Keratinocyte (primary cell): ENCODE results near the gene GSTO2. TPM values are rescaled to one million over a fixed set of nuclear protein-coding genes. Genes with fewer than 3 reads are reported as not detected.

Source experiments
- DNase-seq: peaks from one replicate; pipeline ENCODE4 v3.0.0-alpha.2; 2011; ENCODE audit warnings: low read depth, missing footprints, low spot score
- FAIRE-seq: peaks from 2 replicates; lab custom pipeline; 2011; peaks lifted over from hg19 to GRCh38; lab: Jason Lieb, UNC
- H2AFZ ChIP-seq: 2 replicates; pipeline ENCODE4 v1.6.0; 2012; ENCODE audit warnings: low read length, control low read depth, inconsistent platforms; ENCODE audit not compliant: control insufficient read depth
- H3K27ac ChIP-seq: 2 replicates; pipeline ENCODE4 v1.5.1; 2011; ENCODE audit warnings: low read length; ENCODE audit not compliant: control insufficient read depth, insufficient read depth
- H3K27me3 ChIP-seq: 3 replicates; pipeline ENCODE4 v1.6.0; 2011; ENCODE audit warnings: low read length; ENCODE audit not compliant: control insufficient read depth, insufficient read depth; ENCODE audit errors: extremely low read depth
- H3K36me3 ChIP-seq, 2 experiments: 2 replicates in 1 of 2; 3 replicates in 1 of 2; pipeline ENCODE4 v1.5.1; 2011; ENCODE audit warnings: low read length in 2 of 2, mild to moderate bottlenecking in 1 of 2; ENCODE audit not compliant: control insufficient read depth in 2 of 2, insufficient read depth in 2 of 2; ENCODE audit errors: extremely low read depth in 1 of 2
- H3K4me1 ChIP-seq: 3 replicates; pipeline ENCODE4 v1.5.1; 2011; ENCODE audit warnings: low read length; ENCODE audit not compliant: control insufficient read depth, insufficient read depth; ENCODE audit errors: extremely low read depth
- H3K4me2 ChIP-seq: 3 replicates; pipeline ENCODE4 v1.6.0; 2011; ENCODE audit warnings: low read depth, low read length; ENCODE audit not compliant: control insufficient read depth, insufficient read depth; ENCODE audit errors: extremely low read depth
- H3K4me3 ChIP-seq, 3 experiments: fragments of 200-600 bp in 1 of 3; sonication (generic) in 1 of 3; 2 replicates in 2 of 3; 3 replicates in 1 of 3; pipeline ENCODE4 v1.5.1; 2011 to 2016; ENCODE audit warnings: low read length in 3 of 3, mild to moderate bottlenecking in 3 of 3, control low read depth in 2 of 3, inconsistent platforms in 1 of 3, low read depth in 1 of 3, mixed read lengths in 1 of 3, mixed run types in 1 of 3, moderate library complexity in 1 of 3; ENCODE audit not compliant: control insufficient read depth in 2 of 3, insufficient read depth in 2 of 3; ENCODE audit errors: extremely low read depth in 1 of 3
- H3K79me2 ChIP-seq: 2 replicates; pipeline ENCODE4 v1.6.0; 2012; ENCODE audit warnings: low read length; ENCODE audit not compliant: control insufficient read depth, insufficient read depth
- H3K9ac ChIP-seq: 3 replicates; pipeline ENCODE4 v1.6.0; 2011; ENCODE audit warnings: low read length; ENCODE audit not compliant: control insufficient read depth, insufficient read depth; ENCODE audit errors: extremely low read depth
- H3K9me1 ChIP-seq: 3 replicates; pipeline ENCODE4 v1.6.0; 2011; ENCODE audit warnings: low read length; ENCODE audit not compliant: control insufficient read depth, insufficient read depth; ENCODE audit errors: extremely low read depth
- H3K9me3 ChIP-seq: 2 replicates; pipeline ENCODE4 v1.5.1; 2012; ENCODE audit warnings: low read depth, low read length; ENCODE audit not compliant: control insufficient read depth
- H4K20me1 ChIP-seq: 3 replicates; pipeline ENCODE4 v1.6.0; 2011; ENCODE audit warnings: low read length; ENCODE audit not compliant: control insufficient read depth, insufficient read depth; ENCODE audit errors: extremely low read depth
- EZH2 ChIP-seq: IDR thresholded peaks from one replicate; pipeline ENCODE4 v1.6.1; 2012; ENCODE audit warnings: inconsistent platforms, mild to moderate bottlenecking, low read length, moderate library complexity
- dilution Hi-C: fragments of 300-500 bp; cut with MboI; formaldehyde crosslinking; loops from one replicate; pipeline ENCODE4 v1.7.0; 2020; ENCODE audit warnings: low sequenced_read_pairs; ENCODE audit not compliant: extremely low pct_ligation_motif_present
- polyA plus RNA-seq, 5 experiments: library from polyadenylated mRNA; depleted of rRNA in 3 of 5; stranded (reverse) in 3 of 5; stranded (forward) in 1 of 5; unstranded in 1 of 5; fragments of >200 nt; gene quantifications; 1 replicate in 1 of 5; 2 replicates in 3 of 5; 3 replicates in 1 of 5; pipeline versions ENCODE4 v1.2.1 to v1.2.3, GENCODE V29; 2011 to 2012; ENCODE audit warnings: missing spikeins in 2 of 5, low read depth in 1 of 5, low replicate concordance in 1 of 5
- TF ChIP-seq, protein P1 (sequence below), 3 experiments: IDR thresholded peaks in 1 of 3; conservative IDR thresholded peaks in 1 of 3; optimal IDR thresholded peaks in 1 of 3; 2 replicates in 2 of 3; 3 replicates in 1 of 3; pipeline versions ENCODE3 to v1.5.1; 2011; ENCODE audit warnings: low read length in 3 of 3, mild to moderate bottlenecking in 3 of 3, moderate library complexity in 2 of 3, control low read depth in 1 of 3, inconsistent platforms in 1 of 3; ENCODE audit not compliant: insufficient read depth in 2 of 3; ENCODE audit errors: extremely low read depth in 1 of 3

Gene GSTO2
- polyA plus RNA-seq, 1 donor (not counting 4 experiments of a cell fraction or from before 2014, with no cell fraction given): 56.9 TPM

DNA sequence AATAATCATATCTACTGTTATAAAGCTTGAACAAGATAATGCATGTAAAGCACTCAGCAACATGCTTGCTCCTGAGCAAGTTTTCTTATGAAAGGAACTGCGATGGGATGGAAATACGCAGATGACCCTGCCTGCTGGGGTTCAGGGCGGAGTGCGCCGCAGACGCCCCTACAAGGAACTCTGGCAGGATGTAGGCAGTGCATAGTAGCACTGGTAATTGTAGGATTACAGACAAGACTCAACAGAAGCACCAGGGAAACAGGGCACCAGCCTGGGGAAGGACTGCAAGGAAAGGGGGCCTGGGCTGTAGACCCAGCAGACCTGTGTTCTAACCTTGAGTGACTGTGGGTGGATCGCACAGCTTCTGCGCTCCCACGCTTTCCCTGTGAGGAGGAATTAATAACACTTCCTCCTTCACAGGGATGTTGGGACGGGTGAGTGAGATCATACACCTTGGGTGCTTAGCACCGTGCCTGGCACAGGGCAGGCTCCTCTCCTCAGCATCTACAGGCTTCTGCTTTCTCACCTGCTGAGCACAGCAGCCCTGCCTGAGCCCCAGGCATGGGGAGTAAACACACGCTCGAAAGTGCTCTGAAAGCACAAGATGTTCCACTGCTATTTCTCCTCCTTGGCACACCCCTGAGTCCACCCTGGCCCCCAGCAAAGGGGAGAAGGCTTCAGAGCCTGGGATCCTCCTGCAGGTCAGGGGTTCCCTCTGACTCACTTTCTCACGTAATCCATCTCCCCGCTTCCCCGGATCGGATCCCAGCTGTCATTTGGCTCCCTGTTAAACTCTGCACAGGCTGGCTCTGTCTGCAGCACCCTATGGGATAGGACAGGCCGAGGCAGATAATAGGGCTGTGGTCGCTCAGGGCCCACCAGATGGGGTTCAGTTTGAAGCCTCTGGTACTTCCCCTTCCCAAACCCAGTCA, 50.1 kb downstream of the GSTO2 start:
- H3K9me3 ChIP-seq: no peaks in the 10 kb centered on the region
- peak overlapping the region; percentile 79 for H3K27ac ChIP-seq
- dilution Hi-C loops: no loop called here
- H3K27me3 ChIP-seq: no peaks in the 10 kb centered on the region
- peak overlapping the region; percentile 59 for H3K4me2 ChIP-seq
- H4K20me1 ChIP-seq: peaks cover 6% of the 10 kb centered on the region
- H3K79me2 ChIP-seq: peaks cover 82% of the 10 kb centered on the region
- peaks cover 74% of the 10 kb centered on the region for H3K4me1 ChIP-seq
- H3K4me3 ChIP-seq: peak overlapping the region in 1 of 3 experiments; percentile 8
- H2AFZ ChIP-seq: no peak overlapping the region
- peaks cover 10% of the 10 kb centered on the region in 2 experiments for H3K36me3 ChIP-seq
- H3K9ac ChIP-seq: peak overlapping the region; percentile 61
- peak; percentile 91 for FAIRE-seq
- TF ChIP-seq, protein P1, sequence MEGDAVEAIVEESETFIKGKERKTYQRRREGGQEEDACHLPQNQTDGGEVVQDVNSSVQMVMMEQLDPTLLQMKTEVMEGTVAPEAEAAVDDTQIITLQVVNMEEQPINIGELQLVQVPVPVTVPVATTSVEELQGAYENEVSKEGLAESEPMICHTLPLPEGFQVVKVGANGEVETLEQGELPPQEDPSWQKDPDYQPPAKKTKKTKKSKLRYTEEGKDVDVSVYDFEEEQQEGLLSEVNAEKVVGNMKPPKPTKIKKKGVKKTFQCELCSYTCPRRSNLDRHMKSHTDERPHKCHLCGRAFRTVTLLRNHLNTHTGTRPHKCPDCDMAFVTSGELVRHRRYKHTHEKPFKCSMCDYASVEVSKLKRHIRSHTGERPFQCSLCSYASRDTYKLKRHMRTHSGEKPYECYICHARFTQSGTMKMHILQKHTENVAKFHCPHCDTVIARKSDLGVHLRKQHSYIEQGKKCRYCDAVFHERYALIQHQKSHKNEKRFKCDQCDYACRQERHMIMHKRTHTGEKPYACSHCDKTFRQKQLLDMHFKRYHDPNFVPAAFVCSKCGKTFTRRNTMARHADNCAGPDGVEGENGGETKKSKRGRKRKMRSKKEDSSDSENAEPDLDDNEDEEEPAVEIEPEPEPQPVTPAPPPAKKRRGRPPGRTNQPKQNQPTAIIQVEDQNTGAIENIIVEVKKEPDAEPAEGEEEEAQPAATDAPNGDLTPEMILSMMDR (optimal IDR thresholded peaks at IDR 0.05 in 1 of 3, IDR thresholded peaks at IDR 0.05 in 1 of 3, conservative IDR thresholded peaks at IDR 0.05 in 1 of 3; ENCODE audit: extremely low read depth in 1 of 3, insufficient read depth in 2 of 3, low read length in 3 of 3): no peak
- no peak for TF ChIP-seq EZH2
- DNase-seq: no peak
- peaks cover 3% of the 10 kb centered on the region for H3K9me1 ChIP-seq

DNA sequence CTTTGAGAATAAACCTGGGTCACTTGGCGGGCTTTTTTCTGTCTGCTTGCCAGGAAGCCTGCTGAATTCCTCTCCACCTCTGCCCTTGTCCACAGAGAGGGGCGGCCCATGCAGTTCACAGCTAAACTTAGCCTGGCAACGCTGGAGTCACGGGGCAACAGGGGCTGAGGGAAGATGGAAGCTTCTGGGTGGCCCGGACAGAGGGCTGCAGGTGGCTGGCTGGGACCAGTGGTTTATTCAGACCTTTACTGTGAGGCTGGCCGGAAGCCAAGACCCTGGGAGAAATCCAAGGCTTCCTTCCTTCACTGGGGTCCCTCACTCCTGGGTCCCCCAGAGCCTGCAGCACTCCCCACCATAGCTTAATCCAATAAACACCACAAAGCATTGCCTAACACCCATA, 52.2 kb downstream of the GSTO2 start:
- dilution Hi-C loops: no loop called here
- Histone ChIP-seq H3K9ac (peak overlapping the region; percentile 68), H2AFZ (no peak overlapping the region), H3K4me1 (peaks cover 76% of the 10 kb centered on the region), H3K36me3 (peaks cover 1 to 17% of the 10 kb centered on the region in 2 experiments), H3K9me1 (peaks cover 3% of the 10 kb centered on the region), H3K4me3 (no peak overlapping the region), H3K9me3 (no peaks in the 10 kb centered on the region), H3K79me2 (peaks cover 84% of the 10 kb centered on the region), H3K4me2 (peak overlapping the region; percentile 43), H4K20me1 (peaks cover 4% of the 10 kb centered on the region), H3K27ac (peak overlapping the region; percentile 87), H3K27me3 (no peaks in the 10 kb centered on the region)
- DNase-seq (no peak), FAIRE-seq (no peak)
- TF ChIP-seq EZH2: no peak
